Measurements from ENCODE around the gene CEMIP.

The CEMIP gene

GRCh38 chr15:80816936-80817335 lies 37.8 kb downstream of the CEMIP start:
- no peak for DNase-seq
- intact Hi-C loops (cut with DNase I) = no loop called here

- intact Hi-C loops (cut with DNase I) = no loop called here
- DNase-seq = no peak
Measured at GRCh38 chr15:80817901-80818300, 38.7 kb downstream of the CEMIP start.

- intact Hi-C loops (cut with DNase I) = no loop called here
- DNase-seq = no peak
Measured at GRCh38 chr15:80819001-80819400, 39.8 kb downstream of the CEMIP start.

- intact Hi-C loops (cut with DNase I) = no loop called here
- no peak for DNase-seq
Measured at GRCh38 chr15:80820092-80820491, 40.9 kb downstream of the CEMIP start.

- DNase-seq = no peak
- intact Hi-C loops (cut with DNase I) = no loop called here
Measured at GRCh38 chr15:80822256-80822655, 43.1 kb downstream of the CEMIP start.

GRCh38 chr15:80822676-80823075 lies 43.5 kb downstream of the CEMIP start:
- DNase-seq = no peak
- intact Hi-C loops (cut with DNase I) = no loop called here

- intact Hi-C loops (cut with DNase I) = no loop called here
- DNase-seq = no peak
Measured at GRCh38 chr15:80823120-80823519, 44.0 kb downstream of the CEMIP start.

- intact Hi-C loops (cut with DNase I) = no loop called here
- no peak for DNase-seq
Measured at GRCh38 chr15:80823995-80824394, 44.8 kb downstream of the CEMIP start.

- no peak for DNase-seq
- intact Hi-C loops (cut with DNase I) = no loop called here
Measured at GRCh38 chr15:80825361-80826030, 46.3 kb downstream of the CEMIP start.

- intact Hi-C loops (cut with DNase I) = no loop called here
Measured at GRCh38 chr15:80828796-80829195, 49.6 kb downstream of the CEMIP start.

GRCh38 chr15:80830677-80831076 lies 51.5 kb downstream of the CEMIP start:
- intact Hi-C loops (cut with DNase I) = no loop called here

More at GRCh38 chr15:80828796-80829195, 49.6 kb downstream of the CEMIP start:
- DNase-seq = no peak

GRCh38 chr15:80831192-80831591 lies 52.0 kb downstream of the CEMIP start:
- intact Hi-C loops (cut with DNase I) = no loop called here
- DNase-seq = no peak

More at GRCh38 chr15:80830677-80831076, 51.5 kb downstream of the CEMIP start:
- no peak for DNase-seq

GRCh38 chr15:80831606-80832224 lies 52.5 kb downstream of the CEMIP start:
- intact Hi-C loops (cut with DNase I) = no loop called here
- DNase-seq = no peak

- intact Hi-C loops (cut with DNase I) = no loop called here
- no peak for DNase-seq
Measured at GRCh38 chr15:80832686-80833085, 53.5 kb downstream of the CEMIP start.

- intact Hi-C loops (cut with DNase I) = no loop called here
- DNase-seq = no peak
Measured at GRCh38 chr15:80834402-80834801, 55.2 kb downstream of the CEMIP start.

- intact Hi-C loops (cut with DNase I) = no loop called here
Measured at GRCh38 chr15:80834906-80835305, 55.7 kb downstream of the CEMIP start.

GRCh38 chr15:80835336-80835735 lies 56.2 kb downstream of the CEMIP start:
- DNase-seq = no peak
- intact Hi-C loops (cut with DNase I) = no loop called here

More at GRCh38 chr15:80834906-80835305, 55.7 kb downstream of the CEMIP start:
- DNase-seq = no peak

GRCh38 chr15:80836223-80836622 lies 57.1 kb downstream of the CEMIP start:
- DNase-seq = no peak
- intact Hi-C loops (cut with DNase I) = no loop called here

GRCh38 chr15:80837006-80837405 lies 57.8 kb downstream of the CEMIP start:
- DNase-seq = no peak
- intact Hi-C loops (cut with DNase I) = no loop called here

- intact Hi-C loops (cut with DNase I) = no loop called here
- DNase-seq = no peak
Measured at GRCh38 chr15:80838012-80838411, 58.8 kb downstream of the CEMIP start.

- no peak for DNase-seq
- intact Hi-C loops (cut with DNase I) = no loop called here
Measured at GRCh38 chr15:80838666-80839065, 59.5 kb downstream of the CEMIP start.

GRCh38 chr15:80839764-80840130 lies 60.6 kb downstream of the CEMIP start:
- DNase-seq = no peak
- intact Hi-C loops (cut with DNase I) = no loop called here
